C4-2B (cell line): ENCODE results near the gene RGS16.

ENCODE experiments used
- ZFX ChIP-seq: fragments of 450-650 bp; IDR thresholded peaks from 2 replicates; pipeline ENCODE4 v1.6.1; 2017
- TF ChIP-seq, protein P1 (sequence below): fragments of 450-650 bp; conservative IDR thresholded peaks from 2 replicates; pipeline ENCODE4 v1.5.1; 2017; ENCODE audit warnings: mild to moderate bottlenecking

DNA sequence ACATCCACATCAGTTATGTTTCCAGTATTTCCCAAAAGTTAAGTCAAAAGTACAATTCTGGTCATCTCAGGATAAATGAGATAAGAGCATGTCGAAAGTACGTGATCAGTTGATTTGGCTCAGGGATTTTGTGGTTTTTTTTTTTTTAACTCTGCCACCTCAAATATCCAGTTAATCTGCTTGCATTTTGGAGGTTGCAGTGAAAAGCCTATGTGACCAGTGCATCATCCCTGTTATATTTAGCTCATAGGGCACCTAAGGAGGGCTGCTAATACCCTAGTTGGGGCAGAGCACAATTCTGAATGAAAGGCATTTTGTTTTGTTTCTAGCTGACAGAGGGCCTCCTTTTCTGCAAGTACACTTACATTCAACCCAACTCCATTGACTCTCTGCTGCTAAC lies 31.7 kb upstream of the RGS16 start:
- TF ChIP-seq, protein P1, sequence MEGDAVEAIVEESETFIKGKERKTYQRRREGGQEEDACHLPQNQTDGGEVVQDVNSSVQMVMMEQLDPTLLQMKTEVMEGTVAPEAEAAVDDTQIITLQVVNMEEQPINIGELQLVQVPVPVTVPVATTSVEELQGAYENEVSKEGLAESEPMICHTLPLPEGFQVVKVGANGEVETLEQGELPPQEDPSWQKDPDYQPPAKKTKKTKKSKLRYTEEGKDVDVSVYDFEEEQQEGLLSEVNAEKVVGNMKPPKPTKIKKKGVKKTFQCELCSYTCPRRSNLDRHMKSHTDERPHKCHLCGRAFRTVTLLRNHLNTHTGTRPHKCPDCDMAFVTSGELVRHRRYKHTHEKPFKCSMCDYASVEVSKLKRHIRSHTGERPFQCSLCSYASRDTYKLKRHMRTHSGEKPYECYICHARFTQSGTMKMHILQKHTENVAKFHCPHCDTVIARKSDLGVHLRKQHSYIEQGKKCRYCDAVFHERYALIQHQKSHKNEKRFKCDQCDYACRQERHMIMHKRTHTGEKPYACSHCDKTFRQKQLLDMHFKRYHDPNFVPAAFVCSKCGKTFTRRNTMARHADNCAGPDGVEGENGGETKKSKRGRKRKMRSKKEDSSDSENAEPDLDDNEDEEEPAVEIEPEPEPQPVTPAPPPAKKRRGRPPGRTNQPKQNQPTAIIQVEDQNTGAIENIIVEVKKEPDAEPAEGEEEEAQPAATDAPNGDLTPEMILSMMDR = no peak
- TF ChIP-seq ZFX = no peak
